HEK293 (cell line): ENCODE measurements around the gene ANGPTL2.

Source experiments
- CTCF ChIA-PET: fragments of 350-600 bp; formaldehyde crosslinking; extraction: SDS; loops from one replicate; lab custom pipeline; 2021; ENCODE audit warnings: antibody characterized with exemption; lab: Yijun Ruan, JAX
- POLR2A ChIA-PET: fragments of 300-600 bp; formaldehyde crosslinking; extraction: SDS; loops from one replicate; lab custom pipeline; 2020; ENCODE audit warnings: antibody characterized with exemption, inconsistent platforms; lab: Yijun Ruan, JAX
- H3K27ac ChIP-seq: fragments of 200-500 bp; sonication (Bioruptor generic); 2 replicates; pipeline ENCODE4 v1.5.1; 2014; ENCODE audit warnings: low read depth, low read length, control low read depth, inconsistent platforms; ENCODE audit errors: extremely low read depth
- H3K36me3 ChIP-seq, 2 experiments: fragments of 200-500 bp in 1 of 2; sonication (Bioruptor generic) in 1 of 2; 1 replicate in 1 of 2; 2 replicates in 1 of 2; pipeline ENCODE4 v1.5.1; 2014 to 2017; ENCODE audit warnings: inconsistent platforms in 2 of 2, low read length in 2 of 2; ENCODE audit not compliant: control insufficient read depth in 2 of 2, insufficient read depth in 1 of 2
- H3K4me1 ChIP-seq: fragments of 200-500 bp; sonication (Bioruptor generic); 2 replicates; pipeline ENCODE4 v1.5.1; 2014; ENCODE audit warnings: mild to moderate bottlenecking, low read length, inconsistent platforms; ENCODE audit not compliant: control insufficient read depth, insufficient read depth
- H3K4me3 ChIP-seq: 2 replicates; pipeline ENCODE4 v1.5.1; 2011; ENCODE audit warnings: low read depth, mild to moderate bottlenecking, control low read depth, low read length, moderate library complexity
- H3K9me3 ChIP-seq: fragments of 200-500 bp; sonication (Bioruptor generic); 2 replicates; pipeline ENCODE4 v1.5.1; 2014; ENCODE audit warnings: low read depth, low read length, inconsistent platforms; ENCODE audit not compliant: control insufficient read depth, insufficient read depth
- HOXA7 ChIP-seq: sonication (generic); formaldehyde crosslinking; IDR thresholded peaks from 2 replicates; pipeline ENCODE4 v1.8.1; 2022; ENCODE audit warnings: missing genetic modification reagents, borderline replicate concordance
- RBAK ChIP-seq: fragments of 450-650 bp; formaldehyde crosslinking; IDR thresholded peaks from 2 replicates; pipeline ENCODE4 v1.5.1; 2016; ENCODE audit warnings: missing biosample characterization, missing genetic modification characterization
- SCRT2 ChIP-seq: fragments of 450-650 bp; formaldehyde crosslinking; IDR thresholded peaks from 2 replicates; pipeline ENCODE4 v1.5.1; 2016; ENCODE audit warnings: missing biosample characterization, missing genetic modification characterization
- SP3 ChIP-seq: fragments of 450-650 bp; formaldehyde crosslinking; IDR thresholded peaks from 2 replicates; pipeline ENCODE4 v1.5.1; 2016; ENCODE audit warnings: missing biosample characterization, missing genetic modification characterization
- ZBTB7A ChIP-seq: fragments of 450-650 bp; formaldehyde crosslinking; IDR thresholded peaks from 2 replicates; pipeline ENCODE4 v1.5.1; 2016; ENCODE audit warnings: low read depth, missing biosample characterization, missing genetic modification characterization
- ZNF138 ChIP-seq: fragments of 450-650 bp; formaldehyde crosslinking; IDR thresholded peaks from 2 replicates; pipeline ENCODE4 v1.5.1; 2016; ENCODE audit warnings: missing biosample characterization, missing genetic modification characterization, borderline replicate concordance
- ZNF146 ChIP-seq: fragments of 450-650 bp; formaldehyde crosslinking; IDR thresholded peaks from 2 replicates; pipeline ENCODE4 v1.5.1; 2016; ENCODE audit warnings: missing biosample characterization, missing genetic modification characterization
- ZNF155 ChIP-seq: fragments of 450-650 bp; formaldehyde crosslinking; IDR thresholded peaks from 2 replicates; pipeline ENCODE4 v1.5.1; 2016; ENCODE audit warnings: missing biosample characterization, missing genetic modification characterization
- ZNF221 ChIP-seq: fragments of 450-650 bp; formaldehyde crosslinking; IDR thresholded peaks from 2 replicates; pipeline ENCODE4 v1.5.1; 2017; ENCODE audit warnings: missing biosample characterization, missing genetic modification characterization, borderline replicate concordance
- ZNF600 ChIP-seq: fragments of 450-650 bp; formaldehyde crosslinking; IDR thresholded peaks from 2 replicates; pipeline ENCODE4 v1.5.1; 2016; ENCODE audit warnings: missing biosample characterization, missing genetic modification characterization
- TF ChIP-seq, protein P1 (sequence below): fragments of 450-650 bp; formaldehyde crosslinking; IDR thresholded peaks from 2 replicates; pipeline ENCODE4 v1.5.1; 2016; ENCODE audit warnings: missing biosample characterization, missing genetic modification characterization, low read depth
- TF ChIP-seq, protein P2 (sequence below): fragments of 450-650 bp; formaldehyde crosslinking; IDR thresholded peaks from 2 replicates; pipeline ENCODE4 v1.5.1; 2016; ENCODE audit warnings: missing biosample characterization, missing genetic modification characterization
- TF ChIP-seq, protein P3 (sequence below): fragments of 450-650 bp; formaldehyde crosslinking; IDR thresholded peaks from 2 replicates; pipeline ENCODE4 v1.5.1; 2016; ENCODE audit warnings: missing biosample characterization, missing genetic modification characterization
- TF ChIP-seq, protein P4 (sequence below): fragments of 450-650 bp; formaldehyde crosslinking; IDR thresholded peaks from 2 replicates; pipeline ENCODE4 v1.5.1; 2016; ENCODE audit warnings: missing biosample characterization, missing genetic modification characterization
- TF ChIP-seq, protein P5 (sequence below): fragments of 450-650 bp; formaldehyde crosslinking; IDR thresholded peaks from 2 replicates; pipeline ENCODE4 v1.5.1; 2016; ENCODE audit warnings: missing biosample characterization, missing genetic modification characterization

The ANGPTL2 gene

DNA sequence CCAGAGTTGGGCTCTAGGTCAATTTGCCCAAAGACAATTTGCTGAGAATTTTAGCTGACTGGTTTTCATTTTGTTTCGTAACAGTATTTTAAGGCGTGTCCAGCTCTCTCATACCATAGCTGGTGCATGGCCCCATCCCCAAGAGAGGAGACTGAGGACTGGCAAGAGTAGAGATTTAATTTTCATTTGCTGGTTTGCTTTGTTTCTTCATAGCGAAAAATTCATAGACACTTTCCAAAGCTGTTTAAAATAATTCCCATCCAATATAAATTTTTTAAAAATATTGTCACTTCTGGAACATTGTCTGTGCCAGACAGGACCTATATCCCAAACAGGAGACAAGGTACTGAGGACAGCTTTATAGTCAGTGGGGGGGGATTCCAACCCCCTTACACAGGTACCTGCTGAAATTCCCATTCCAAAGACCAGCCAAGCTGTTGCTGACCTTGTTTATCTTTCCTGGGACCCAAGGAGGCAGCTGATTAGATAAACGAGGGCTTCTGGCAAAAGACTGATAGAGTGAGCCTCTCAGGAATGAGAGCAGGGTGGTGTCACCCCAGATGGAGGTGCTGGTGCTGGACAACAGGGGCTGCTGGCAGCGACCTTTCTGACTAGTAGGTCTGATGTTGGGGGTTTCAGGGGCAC, 6.8 kb upstream of the ANGPTL2 start (continued):
- TF ChIP-seq, protein P1, sequence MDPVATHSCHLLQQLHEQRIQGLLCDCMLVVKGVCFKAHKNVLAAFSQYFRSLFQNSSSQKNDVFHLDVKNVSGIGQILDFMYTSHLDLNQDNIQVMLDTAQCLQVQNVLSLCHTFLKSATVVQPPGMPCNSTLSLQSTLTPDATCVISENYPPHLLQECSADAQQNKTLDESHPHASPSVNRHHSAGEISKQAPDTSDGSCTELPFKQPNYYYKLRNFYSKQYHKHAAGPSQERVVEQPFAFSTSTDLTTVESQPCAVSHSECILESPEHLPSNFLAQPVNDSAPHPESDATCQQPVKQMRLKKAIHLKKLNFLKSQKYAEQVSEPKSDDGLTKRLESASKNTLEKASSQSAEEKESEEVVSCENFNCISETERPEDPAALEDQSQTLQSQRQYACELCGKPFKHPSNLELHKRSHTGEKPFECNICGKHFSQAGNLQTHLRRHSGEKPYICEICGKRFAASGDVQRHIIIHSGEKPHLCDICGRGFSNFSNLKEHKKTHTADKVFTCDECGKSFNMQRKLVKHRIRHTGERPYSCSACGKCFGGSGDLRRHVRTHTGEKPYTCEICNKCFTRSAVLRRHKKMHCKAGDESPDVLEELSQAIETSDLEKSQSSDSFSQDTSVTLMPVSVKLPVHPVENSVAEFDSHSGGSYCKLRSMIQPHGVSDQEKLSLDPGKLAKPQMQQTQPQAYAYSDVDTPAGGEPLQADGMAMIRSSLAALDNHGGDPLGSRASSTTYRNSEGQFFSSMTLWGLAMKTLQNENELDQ (tag by site-specific recombination), result no peak
- TF ChIP-seq ZBTB7A (tag by site-specific recombination), result no peak
- no peak for TF ChIP-seq HOXA7 (CRISPR knock-in tag)
- TF ChIP-seq ZNF600 (tag by site-specific recombination), result no peak
- TF ChIP-seq ZNF146 (tag by site-specific recombination), result no peak

DNA sequence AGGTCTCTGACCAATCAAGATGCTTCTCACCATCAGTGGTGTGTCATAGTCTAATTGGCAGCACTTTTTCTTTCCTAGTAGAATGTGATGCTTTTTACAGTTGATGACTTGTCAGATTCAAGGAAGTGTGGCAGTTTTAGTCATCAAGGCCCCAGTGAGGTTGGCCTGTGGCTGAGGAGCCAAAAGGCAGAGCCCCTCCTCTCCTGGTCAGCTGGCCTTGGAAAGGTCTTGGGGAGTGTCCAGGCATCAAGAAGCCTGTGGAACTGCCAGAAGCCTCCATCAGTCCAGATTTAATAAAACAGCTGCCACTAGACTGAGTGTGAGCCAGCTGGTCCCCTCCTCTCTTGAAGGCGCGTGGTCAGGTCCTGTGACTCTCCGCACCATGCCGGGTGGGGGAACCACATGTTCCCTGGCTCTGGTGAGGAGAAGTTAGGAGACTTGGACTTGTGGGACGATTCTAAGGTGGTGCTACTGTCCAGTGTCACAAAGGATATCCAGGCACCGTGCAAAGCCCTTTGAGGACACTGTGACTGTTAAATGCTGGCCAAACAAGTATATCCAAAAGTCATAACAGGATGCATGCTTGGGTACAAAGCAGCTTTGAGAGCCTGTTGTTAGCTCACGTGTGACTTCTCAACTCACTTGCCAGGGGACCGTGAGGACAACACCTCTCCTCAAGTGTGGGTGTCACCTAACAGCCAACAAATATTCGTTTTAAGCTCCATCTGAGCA, 6.1 kb upstream of the ANGPTL2 start:
- Histone ChIP-seq H3K27ac (no peak overlapping the region), H3K4me3 (no peak overlapping the region), H3K4me1 (no peaks in the 10 kb centered on the region), H3K9me3 (no peaks in the 10 kb centered on the region), H3K36me3 (no peaks in the 10 kb centered on the region)
- CTCF ChIA-PET, result no interaction called here
- POLR2A ChIA-PET, result no interaction called here
- TF ChIP-seq, protein P2, sequence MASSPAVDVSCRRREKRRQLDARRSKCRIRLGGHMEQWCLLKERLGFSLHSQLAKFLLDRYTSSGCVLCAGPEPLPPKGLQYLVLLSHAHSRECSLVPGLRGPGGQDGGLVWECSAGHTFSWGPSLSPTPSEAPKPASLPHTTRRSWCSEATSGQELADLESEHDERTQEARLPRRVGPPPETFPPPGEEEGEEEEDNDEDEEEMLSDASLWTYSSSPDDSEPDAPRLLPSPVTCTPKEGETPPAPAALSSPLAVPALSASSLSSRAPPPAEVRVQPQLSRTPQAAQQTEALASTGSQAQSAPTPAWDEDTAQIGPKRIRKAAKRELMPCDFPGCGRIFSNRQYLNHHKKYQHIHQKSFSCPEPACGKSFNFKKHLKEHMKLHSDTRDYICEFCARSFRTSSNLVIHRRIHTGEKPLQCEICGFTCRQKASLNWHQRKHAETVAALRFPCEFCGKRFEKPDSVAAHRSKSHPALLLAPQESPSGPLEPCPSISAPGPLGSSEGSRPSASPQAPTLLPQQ (tag by site-specific recombination), result no peak
- TF ChIP-seq RBAK (tag by site-specific recombination), result no peak

DNA sequence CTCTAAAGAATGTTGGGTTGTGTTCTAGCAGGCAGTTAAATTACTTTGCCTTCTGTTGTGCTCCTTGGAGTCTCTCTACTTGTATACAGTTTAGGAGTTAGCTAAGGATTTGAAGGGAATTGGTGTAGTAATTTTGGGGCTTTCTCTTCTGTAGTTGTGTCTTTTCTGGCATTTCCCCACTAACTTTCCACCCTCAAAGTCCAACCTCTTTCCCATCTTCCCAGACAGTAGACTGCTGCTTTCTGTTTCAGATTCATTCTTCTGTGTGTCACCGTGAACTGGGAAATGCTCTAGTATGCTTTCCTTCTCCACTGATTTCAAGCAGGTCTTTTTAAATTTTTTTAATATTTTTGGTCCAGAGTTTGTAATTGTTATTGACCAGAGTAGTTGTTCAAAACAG, 4.5 kb upstream of the ANGPTL2 start:
- no peak overlapping the region for H3K27ac ChIP-seq
- TF ChIP-seq, protein P3, sequence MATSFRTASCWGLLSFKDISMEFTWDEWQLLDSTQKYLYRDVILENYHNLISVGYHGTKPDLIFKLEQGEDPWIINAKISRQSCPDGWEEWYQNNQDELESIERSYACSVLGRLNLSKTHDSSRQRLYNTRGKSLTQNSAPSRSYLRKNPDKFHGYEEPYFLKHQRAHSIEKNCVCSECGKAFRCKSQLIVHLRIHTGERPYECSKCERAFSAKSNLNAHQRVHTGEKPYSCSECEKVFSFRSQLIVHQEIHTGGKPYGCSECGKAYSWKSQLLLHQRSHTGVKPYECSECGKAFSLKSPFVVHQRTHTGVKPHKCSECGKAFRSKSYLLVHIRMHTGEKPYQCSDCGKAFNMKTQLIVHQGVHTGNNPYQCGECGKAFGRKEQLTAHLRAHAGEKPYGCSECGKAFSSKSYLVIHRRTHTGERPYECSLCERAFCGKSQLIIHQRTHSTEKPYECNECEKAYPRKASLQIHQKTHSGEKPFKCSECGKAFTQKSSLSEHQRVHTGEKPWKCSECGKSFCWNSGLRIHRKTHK (tag by site-specific recombination), result no peak
- TF ChIP-seq, protein P4, sequence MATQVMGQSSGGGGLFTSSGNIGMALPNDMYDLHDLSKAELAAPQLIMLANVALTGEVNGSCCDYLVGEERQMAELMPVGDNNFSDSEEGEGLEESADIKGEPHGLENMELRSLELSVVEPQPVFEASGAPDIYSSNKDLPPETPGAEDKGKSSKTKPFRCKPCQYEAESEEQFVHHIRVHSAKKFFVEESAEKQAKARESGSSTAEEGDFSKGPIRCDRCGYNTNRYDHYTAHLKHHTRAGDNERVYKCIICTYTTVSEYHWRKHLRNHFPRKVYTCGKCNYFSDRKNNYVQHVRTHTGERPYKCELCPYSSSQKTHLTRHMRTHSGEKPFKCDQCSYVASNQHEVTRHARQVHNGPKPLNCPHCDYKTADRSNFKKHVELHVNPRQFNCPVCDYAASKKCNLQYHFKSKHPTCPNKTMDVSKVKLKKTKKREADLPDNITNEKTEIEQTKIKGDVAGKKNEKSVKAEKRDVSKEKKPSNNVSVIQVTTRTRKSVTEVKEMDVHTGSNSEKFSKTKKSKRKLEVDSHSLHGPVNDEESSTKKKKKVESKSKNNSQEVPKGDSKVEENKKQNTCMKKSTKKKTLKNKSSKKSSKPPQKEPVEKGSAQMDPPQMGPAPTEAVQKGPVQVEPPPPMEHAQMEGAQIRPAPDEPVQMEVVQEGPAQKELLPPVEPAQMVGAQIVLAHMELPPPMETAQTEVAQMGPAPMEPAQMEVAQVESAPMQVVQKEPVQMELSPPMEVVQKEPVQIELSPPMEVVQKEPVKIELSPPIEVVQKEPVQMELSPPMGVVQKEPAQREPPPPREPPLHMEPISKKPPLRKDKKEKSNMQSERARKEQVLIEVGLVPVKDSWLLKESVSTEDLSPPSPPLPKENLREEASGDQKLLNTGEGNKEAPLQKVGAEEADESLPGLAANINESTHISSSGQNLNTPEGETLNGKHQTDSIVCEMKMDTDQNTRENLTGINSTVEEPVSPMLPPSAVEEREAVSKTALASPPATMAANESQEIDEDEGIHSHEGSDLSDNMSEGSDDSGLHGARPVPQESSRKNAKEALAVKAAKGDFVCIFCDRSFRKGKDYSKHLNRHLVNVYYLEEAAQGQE (tag by site-specific recombination), result no peak
- TF ChIP-seq, protein P5, sequence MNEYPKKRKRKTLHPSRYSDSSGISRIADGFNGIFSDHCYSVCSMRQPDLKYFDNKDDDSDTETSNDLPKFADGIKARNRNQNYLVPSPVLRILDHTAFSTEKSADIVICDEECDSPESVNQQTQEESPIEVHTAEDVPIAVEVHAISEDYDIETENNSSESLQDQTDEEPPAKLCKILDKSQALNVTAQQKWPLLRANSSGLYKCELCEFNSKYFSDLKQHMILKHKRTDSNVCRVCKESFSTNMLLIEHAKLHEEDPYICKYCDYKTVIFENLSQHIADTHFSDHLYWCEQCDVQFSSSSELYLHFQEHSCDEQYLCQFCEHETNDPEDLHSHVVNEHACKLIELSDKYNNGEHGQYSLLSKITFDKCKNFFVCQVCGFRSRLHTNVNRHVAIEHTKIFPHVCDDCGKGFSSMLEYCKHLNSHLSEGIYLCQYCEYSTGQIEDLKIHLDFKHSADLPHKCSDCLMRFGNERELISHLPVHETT, result no peak
- TF ChIP-seq ZNF138 (tag by site-specific recombination) (no peak), ZNF221 (no peak), SP3 (tag by site-specific recombination) (no peak), ZBTB7A (tag by site-specific recombination) (no peak), ZNF155 (tag by site-specific recombination) (no peak), SCRT2 (tag by site-specific recombination) (no peak)
- ChIA-PET POLR2A (no interaction called here), CTCF (interaction anchor here (0.6 to 0.8 kb wide), 3 partner anchors 14 to 43 kb away, joined by 3 to 4 read pairs (median 3); no protein-coding TSS in a partner anchor)
- H3K4me3 ChIP-seq, result no peak overlapping the region
- H3K4me1 ChIP-seq, result peaks cover 2% of the 10 kb centered on the region
- H3K9me3 ChIP-seq, result no peaks in the 10 kb centered on the region
- no peaks in the 10 kb centered on the region for H3K36me3 ChIP-seq
